Mesenchymal stem cell (in vitro differentiated cells and primary cell): ENCODE results near the gene ARHGAP4.

ENCODE experiments used
- DNase-seq: peaks from one replicate; pipeline ENCODE4 v3.0.0-alpha.2; 2013
- H2AFZ ChIP-seq: one replicate; pipeline ENCODE4 v1.6.1; 2013; ENCODE audit warnings: low read depth, mild to moderate bottlenecking, control low read depth, inconsistent platforms, low read length, moderate library complexity
- H2AK5ac ChIP-seq: 2 replicates; pipeline ENCODE4 v1.6.1; 2013; ENCODE audit warnings: low read length, moderate library complexity, mild to moderate bottlenecking, inconsistent platforms; ENCODE audit not compliant: severe bottlenecking
- H2BK120ac ChIP-seq: one replicate; pipeline ENCODE4 v1.6.1; 2013; ENCODE audit warnings: low read depth, mild to moderate bottlenecking, inconsistent platforms, low read length, moderate library complexity
- H2BK12ac ChIP-seq, 2 experiments: one replicate each; pipeline ENCODE4 v1.6.1; 2013; ENCODE audit warnings: inconsistent platforms in 2 of 2, low read length in 2 of 2, mild to moderate bottlenecking in 2 of 2, moderate library complexity in 2 of 2, control low read depth in 1 of 2
- H2BK15ac ChIP-seq: one replicate; pipeline ENCODE4 v1.6.1; 2013; ENCODE audit warnings: mild to moderate bottlenecking, low read depth, inconsistent platforms; ENCODE audit not compliant: poor library complexity, severe bottlenecking
- H2BK5ac ChIP-seq: 2 replicates; pipeline ENCODE4 v1.6.1; 2013; ENCODE audit warnings: low read depth, mild to moderate bottlenecking, low read length, control low read depth, inconsistent platforms; ENCODE audit not compliant: poor library complexity, severe bottlenecking
- H3K14ac ChIP-seq, 2 experiments: one replicate each; pipeline ENCODE4 v1.6.1; 2013; ENCODE audit warnings: inconsistent platforms in 2 of 2, low read length in 2 of 2, control low read depth in 1 of 2, mild to moderate bottlenecking in 1 of 2, moderate library complexity in 1 of 2
- H3K18ac ChIP-seq, 2 experiments: one replicate each; pipeline ENCODE4 v1.6.1; 2013; ENCODE audit warnings: inconsistent platforms in 2 of 2, low read length in 2 of 2, control low read depth in 1 of 2, low read depth in 1 of 2, mild to moderate bottlenecking in 1 of 2
- H3K23ac ChIP-seq, 2 experiments: one replicate each; pipeline ENCODE4 v1.6.1; 2013; ENCODE audit warnings: inconsistent platforms in 2 of 2, low read length in 2 of 2, mild to moderate bottlenecking in 2 of 2, moderate library complexity in 2 of 2, control low read depth in 1 of 2
- H3K27ac ChIP-seq: 2 replicates; pipeline ENCODE4 v1.5.1; 2013; ENCODE audit warnings: mild to moderate bottlenecking, moderate library complexity, low read length, control low read depth, inconsistent platforms; ENCODE audit not compliant: poor library complexity, severe bottlenecking
- H3K27me3 ChIP-seq, 2 experiments: 2 replicates each; pipeline versions ENCODE4 v1.6.1 to v1.7.0; 2013; ENCODE audit warnings: low read length in 2 of 2, mild to moderate bottlenecking in 2 of 2, moderate library complexity in 2 of 2, control low read depth in 1 of 2, inconsistent platforms in 1 of 2; ENCODE audit not compliant: control insufficient read depth in 1 of 2, insufficient read depth in 1 of 2
- H3K36me3 ChIP-seq, 2 experiments: 2 replicates each; pipeline versions ENCODE4 v1.6.1 to v1.7.0; 2013; ENCODE audit warnings: low read length in 2 of 2, control low read depth in 1 of 2, inconsistent platforms in 1 of 2, low read depth in 1 of 2, mild to moderate bottlenecking in 1 of 2; ENCODE audit not compliant: insufficient read depth in 2 of 2, control insufficient read depth in 1 of 2
- H3K4ac ChIP-seq, 2 experiments: one replicate each; pipeline ENCODE4 v1.6.1; 2013; ENCODE audit warnings: inconsistent platforms in 2 of 2, low read length in 2 of 2, mild to moderate bottlenecking in 2 of 2, moderate library complexity in 2 of 2, control low read depth in 1 of 2, low read depth in 1 of 2
- H3K4me1 ChIP-seq: 2 replicates; pipeline ENCODE4 v1.6.1; 2013; ENCODE audit warnings: low read depth, low read length, control low read depth; ENCODE audit not compliant: control insufficient read depth, insufficient read depth
- H3K4me2 ChIP-seq: 2 replicates; pipeline ENCODE4 v1.6.1; 2013; ENCODE audit warnings: low read length, mild to moderate bottlenecking, inconsistent platforms; ENCODE audit not compliant: poor library complexity, severe bottlenecking
- H3K4me3 ChIP-seq, 2 experiments: 2 replicates each; pipeline versions ENCODE4 v1.5.1 to v1.7.0; 2013; ENCODE audit warnings: low read length in 2 of 2, mild to moderate bottlenecking in 2 of 2, control low read depth in 1 of 2, low read depth in 1 of 2; ENCODE audit not compliant: insufficient read depth in 1 of 2
- H3K79me1 ChIP-seq: replicated peaks from 2 replicates; pipeline ENCODE4 v1.6.1; 2013; ENCODE audit warnings: mild to moderate bottlenecking, control low read depth, low read length, inconsistent platforms; ENCODE audit not compliant: poor library complexity, severe bottlenecking
- H3K9ac ChIP-seq: 2 replicates; pipeline ENCODE4 v1.7.0; 2013; ENCODE audit warnings: mild to moderate bottlenecking, low read length, moderate library complexity
- H3K9me3 ChIP-seq: 2 replicates; pipeline ENCODE4 v1.7.0; 2013; ENCODE audit warnings: mild to moderate bottlenecking, low read length; ENCODE audit not compliant: control insufficient read depth
- H4K8ac ChIP-seq: one replicate; pipeline ENCODE4 v1.6.1; 2013; ENCODE audit warnings: inconsistent platforms, mild to moderate bottlenecking, low read length, moderate library complexity
- H4K91ac ChIP-seq: one replicate; pipeline ENCODE4 v1.6.1; 2013; ENCODE audit warnings: mild to moderate bottlenecking, low read length, inconsistent platforms
- WGBS: methylation state at CpG from one replicate; pipeline ENCODE4 v1.1.7; 2013; ENCODE audit warnings: mixed read lengths; 5-methylcytosine and 5-hydroxymethylcytosine counted together

ARHGAP4 gene

DNA sequence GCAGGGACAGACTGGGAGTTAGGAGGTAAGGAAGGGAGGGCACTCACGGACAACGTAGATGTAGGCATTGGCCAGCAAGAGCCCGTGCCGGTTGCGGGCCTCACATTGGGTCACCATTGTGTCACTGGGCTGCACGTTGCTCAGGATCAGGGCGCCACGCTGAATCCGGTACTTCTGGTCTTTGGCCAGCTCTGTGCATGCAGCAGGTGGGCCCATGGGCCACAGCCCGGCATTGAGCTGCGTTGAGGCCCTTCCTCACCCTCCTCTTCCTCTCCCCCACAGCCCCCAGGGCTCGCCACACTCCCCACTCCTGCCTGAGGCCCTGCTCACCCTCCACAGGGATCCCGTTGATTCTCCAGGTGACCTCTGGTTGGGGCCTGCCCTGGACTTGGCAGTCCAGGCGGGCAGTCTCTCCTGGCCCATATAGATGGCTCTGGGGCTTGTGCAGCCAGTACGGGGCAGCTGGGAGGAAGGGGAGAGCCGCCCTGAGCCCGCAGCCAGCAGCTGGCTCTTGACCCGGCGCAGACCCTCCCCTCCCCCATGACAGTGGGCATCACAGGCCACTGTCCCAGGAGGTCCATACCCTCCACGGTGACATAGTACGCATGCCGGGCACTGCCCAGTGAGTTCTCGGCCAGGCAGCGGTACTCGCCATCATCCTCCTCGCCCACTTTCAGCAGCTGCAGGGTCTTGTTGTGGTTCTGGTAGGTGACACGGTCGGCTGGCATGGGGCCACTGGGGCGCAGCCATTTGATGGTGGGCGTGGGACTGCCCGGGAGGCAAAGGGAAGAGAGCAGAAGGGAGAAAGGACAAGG is 56.4 kb downstream of the ARHGAP4 start:
- peaks cover 0 to 84% of the 10 kb centered on the region in 2 experiments for H3K36me3 ChIP-seq
- no peak overlapping the region for H3K4me3 ChIP-seq
- no peak overlapping the region for H3K27ac ChIP-seq
- no peak overlapping the region for H2AFZ ChIP-seq
- H3K9me3 ChIP-seq: no peaks in the 10 kb centered on the region
- H4K8ac ChIP-seq: no peak overlapping the region
- H4K91ac ChIP-seq: no peak overlapping the region
- H3K79me1 ChIP-seq: no peaks in the 10 kb centered on the region
- H3K23ac ChIP-seq: no peak overlapping the region
- H2BK5ac ChIP-seq: no peak overlapping the region
- peaks cover 2% of the 10 kb centered on the region for H3K4me1 ChIP-seq
- no peak overlapping the region for H2BK120ac ChIP-seq
- H3K4ac ChIP-seq: no peak overlapping the region
- H3K4me2 ChIP-seq: no peak overlapping the region
- no peak overlapping the region for H3K9ac ChIP-seq
- no peak overlapping the region for H2BK15ac ChIP-seq
- no peak overlapping the region for H2BK12ac ChIP-seq
- DNase-seq: no peak
- H3K18ac ChIP-seq: no peak overlapping the region
- peaks cover 0 to 82% of the 10 kb centered on the region in 2 experiments for H3K27me3 ChIP-seq
- WGBS: 92% methylated on average over 20 of the region's 31 CpGs
- no peak overlapping the region for H2AK5ac ChIP-seq
- no peak overlapping the region for H3K14ac ChIP-seq

DNA sequence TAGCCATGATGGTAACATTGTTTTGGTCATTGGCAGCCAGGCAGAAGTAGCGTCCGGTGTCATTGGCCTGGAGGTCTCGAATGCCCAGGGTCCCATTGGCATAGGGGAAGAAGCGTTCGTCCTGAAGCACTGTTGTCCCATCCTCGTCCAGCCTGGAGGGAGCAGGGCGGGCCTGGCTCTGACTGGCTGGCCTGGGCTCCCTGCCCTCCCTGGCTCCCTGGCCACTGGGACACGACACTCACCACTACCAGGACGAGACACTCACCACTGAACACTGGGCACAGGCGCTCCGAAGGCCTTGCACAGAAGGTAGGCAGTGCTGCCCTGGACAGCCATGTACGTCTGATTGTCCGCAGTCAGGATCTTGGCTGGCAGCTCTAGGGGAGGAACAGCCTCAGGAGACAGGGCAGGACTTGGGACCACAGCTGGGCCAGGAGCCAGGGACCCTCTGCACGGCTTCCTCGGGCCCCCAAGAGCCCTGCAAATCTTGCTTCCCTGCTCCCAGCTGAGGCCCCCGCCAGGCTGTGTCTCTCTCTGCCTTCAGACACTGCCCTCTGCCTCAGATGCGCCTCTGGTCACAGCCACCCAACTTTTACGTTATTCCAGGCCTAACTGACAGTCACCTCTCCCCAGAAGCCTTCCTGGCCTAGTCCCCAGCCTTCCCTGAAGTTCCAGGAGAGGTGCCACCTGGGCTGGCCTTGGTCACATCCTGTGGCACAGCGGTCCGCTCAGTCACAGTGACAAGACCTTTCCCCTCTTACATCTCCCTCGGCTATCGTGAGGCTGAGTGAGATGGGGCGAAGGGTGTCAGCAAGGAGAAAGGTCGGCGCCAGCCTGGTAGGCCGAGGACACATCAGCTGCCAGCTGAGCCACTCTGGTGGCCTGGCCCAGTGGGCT is 57.2 kb downstream of the ARHGAP4 start:
- H2AK5ac ChIP-seq: no peak overlapping the region
- no peak overlapping the region for H4K91ac ChIP-seq
- no peak overlapping the region for H2BK120ac ChIP-seq
- no peak overlapping the region for H3K4ac ChIP-seq
- no peak overlapping the region for H2BK12ac ChIP-seq
- no peak overlapping the region for H3K4me2 ChIP-seq
- no peak overlapping the region for H2BK15ac ChIP-seq
- H3K14ac ChIP-seq: no peak overlapping the region
- no peaks in the 10 kb centered on the region for H3K79me1 ChIP-seq
- peaks cover 2% of the 10 kb centered on the region for H3K4me1 ChIP-seq
- no peak overlapping the region for H3K23ac ChIP-seq
- DNase-seq: no peak
- WGBS: 93% methylated on average over 20 of the region's 26 CpGs
- peaks cover 0 to 89% of the 10 kb centered on the region in 2 experiments for H3K36me3 ChIP-seq
- no peak overlapping the region for H2AFZ ChIP-seq
- peaks cover 0 to 81% of the 10 kb centered on the region in 2 experiments for H3K27me3 ChIP-seq
- H4K8ac ChIP-seq: no peak overlapping the region
- H3K9ac ChIP-seq: no peak overlapping the region
- no peak overlapping the region for H3K27ac ChIP-seq
- no peaks in the 10 kb centered on the region for H3K9me3 ChIP-seq
- H2BK5ac ChIP-seq: no peak overlapping the region
- H3K18ac ChIP-seq: no peak overlapping the region
- H3K4me3 ChIP-seq: no peak overlapping the region

DNA sequence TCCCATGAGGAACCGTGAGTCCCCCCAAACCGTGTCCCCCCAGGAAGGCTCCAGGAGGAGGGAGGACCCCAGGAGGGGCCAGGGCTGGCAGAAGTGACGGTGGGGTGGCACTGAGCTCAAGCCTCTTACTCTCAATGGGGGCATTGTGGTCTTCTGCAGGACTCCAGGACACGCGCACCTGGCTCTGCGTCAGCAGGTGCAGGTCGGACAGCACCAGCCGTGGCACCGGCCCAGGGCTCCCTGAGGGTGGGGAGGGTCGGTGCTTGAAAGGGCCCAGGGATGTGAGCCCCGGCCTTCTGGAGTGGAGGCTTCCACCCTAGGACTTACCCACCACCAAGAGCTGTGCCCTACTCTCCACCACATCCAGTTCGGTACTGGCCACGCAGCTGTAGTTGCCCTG is 58.4 kb downstream of the ARHGAP4 start:
- Histone ChIP-seq H3K4me2 (no peak overlapping the region), H4K91ac (no peak overlapping the region), H3K9ac (no peak overlapping the region), H2BK5ac (no peak overlapping the region), H3K4me3 (no peak overlapping the region), H3K9me3 (no peaks in the 10 kb centered on the region), H3K4ac (no peak overlapping the region), H2BK15ac (no peak overlapping the region), H2BK120ac (no peak overlapping the region), H3K14ac (no peak overlapping the region), H2AFZ (no peak overlapping the region), H3K18ac (no peak overlapping the region), H3K27me3 (peaks cover 0 to 78% of the 10 kb centered on the region in 2 experiments), H4K8ac (no peak overlapping the region), H2BK12ac (no peak overlapping the region), H2AK5ac (no peak overlapping the region), H3K27ac (no peak overlapping the region), H3K36me3 (peaks cover 0 to 94% of the 10 kb centered on the region in 2 experiments), H3K4me1 (peaks cover 2% of the 10 kb centered on the region), H3K23ac (no peak overlapping the region), H3K79me1 (no peaks in the 10 kb centered on the region)
- DNase-seq: no peak
- 100% methylated on average over 9 of the region's 13 CpGs for WGBS

DNA sequence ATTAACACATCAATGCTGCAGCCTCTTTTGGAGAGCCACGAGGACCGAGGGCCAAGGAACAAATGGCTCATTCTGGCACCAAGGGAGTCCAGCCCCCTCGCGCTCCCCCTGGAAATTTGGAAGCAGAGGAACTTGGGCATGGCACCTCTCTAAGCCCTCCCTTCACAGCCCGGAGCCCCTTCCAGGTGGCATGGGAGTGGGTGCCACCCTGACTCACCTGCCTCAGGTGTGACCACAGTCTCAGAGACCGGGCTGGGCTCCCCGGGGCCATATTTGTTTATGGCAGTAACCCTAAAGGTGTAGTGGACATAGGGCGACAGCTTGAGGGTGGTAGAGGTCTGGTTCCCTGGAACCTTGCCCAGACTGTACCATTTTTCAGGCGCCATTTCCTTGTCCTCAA is 58.9 kb downstream of the ARHGAP4 start:
- no peak overlapping the region for H2BK5ac ChIP-seq

More for the DNA sequence above, 58.9 kb downstream of the ARHGAP4 start:
- H2BK15ac ChIP-seq: no peak overlapping the region
- no peak overlapping the region for H3K23ac ChIP-seq
- no peaks in the 10 kb centered on the region for H3K9me3 ChIP-seq
- no peak overlapping the region for H3K27ac ChIP-seq
- WGBS: 88% methylated on average over 8 of the region's 9 CpGs
- peaks cover 0 to 78% of the 10 kb centered on the region in 2 experiments for H3K27me3 ChIP-seq
- no peak overlapping the region for H3K18ac ChIP-seq
- no peak overlapping the region for H3K4me2 ChIP-seq
- no peak overlapping the region for H3K4me3 ChIP-seq
- no peak overlapping the region for H2AFZ ChIP-seq
- no peak overlapping the region for H2AK5ac ChIP-seq
- no peaks in the 10 kb centered on the region for H3K79me1 ChIP-seq
- H3K9ac ChIP-seq: no peak overlapping the region
- H2BK120ac ChIP-seq: no peak overlapping the region
- no peak for DNase-seq
- no peak overlapping the region for H3K14ac ChIP-seq
- no peak overlapping the region for H3K4ac ChIP-seq
- H3K36me3 ChIP-seq: peaks cover 0 to 94% of the 10 kb centered on the region in 2 experiments
- H4K8ac ChIP-seq: no peak overlapping the region
- H4K91ac ChIP-seq: no peak overlapping the region
- no peak overlapping the region for H2BK12ac ChIP-seq
- peaks cover 2% of the 10 kb centered on the region for H3K4me1 ChIP-seq
